GM19397 (cell line): ENCODE measurements around the gene MARS2.
A peak's percentile ranks its signal among the peaks of the same experiment; 100 is the strongest.
"Not testable (repeated sequence)": the region's sequence is repeated elsewhere in the genome, so short reads cannot be mapped to it uniquely, and the experiment has no call there.

Experiments used
- ATAC-seq: cut with Tn5 transposase; IDR thresholded peaks from one replicate; pipeline ENCODE4 v1.9.1; 2021; ENCODE audit warnings: mild to moderate bottlenecking, moderate library complexity; ENCODE audit not compliant: unreplicated experiment

The MARS2 gene

GRCh38 chr2:197705121-197705911 lies at the start of gene MARS2:
TSS of gene MARS2 (plus strand) at chr2:197705369. CDS start at chr2:197705406, 37 bp downstream.
- peak; percentile 90 for ATAC-seq

- no peak for ATAC-seq
Measured at GRCh38 chr2:197657562-197657961, 47.6 kb upstream of the MARS2 start.

GRCh38 chr2:197661626-197662025 lies 43.5 kb upstream of the MARS2 start:
- no peak for ATAC-seq

GRCh38 chr2:197666277-197666676 lies 38.9 kb upstream of the MARS2 start:
- no peak for ATAC-seq

GRCh38 chr2:197668296-197668695 lies 36.9 kb upstream of the MARS2 start:
- no peak for ATAC-seq

GRCh38 chr2:197669077-197669476 lies 36.1 kb upstream of the MARS2 start:
- no peak for ATAC-seq

GRCh38 chr2:197672371-197672893 lies 32.7 kb upstream of the MARS2 start:
- ATAC-seq: no peak

- no peak for ATAC-seq
Measured at GRCh38 chr2:197673106-197673505, 32.1 kb upstream of the MARS2 start.

GRCh38 chr2:197673606-197674005 lies 31.6 kb upstream of the MARS2 start:
- ATAC-seq: no peak

GRCh38 chr2:197674060-197674459 lies 31.1 kb upstream of the MARS2 start:
- no peak for ATAC-seq

GRCh38 chr2:197674591-197674990 lies 30.6 kb upstream of the MARS2 start:
- ATAC-seq: no peak

- ATAC-seq: no peak
Measured at GRCh38 chr2:197675246-197675645, 29.9 kb upstream of the MARS2 start, which contains the start of gene RFTN2. TSS of gene RFTN2 (minus strand) at chr2:197675587. CDS start at chr2:197675458, 129 bp downstream.

- no peak for ATAC-seq
Measured at GRCh38 chr2:197675711-197676188, 29.4 kb upstream of the MARS2 start.

- ATAC-seq: no peak
Measured at GRCh38 chr2:197677056-197677455, 28.1 kb upstream of the MARS2 start.

- no peak for ATAC-seq
Measured at GRCh38 chr2:197677483-197677882, 27.7 kb upstream of the MARS2 start.

- not testable (repeated sequence) for ATAC-seq
Measured at GRCh38 chr2:197695206-197695605, 10.0 kb upstream of the MARS2 start.

- not testable (repeated sequence) for ATAC-seq
Measured at GRCh38 chr2:197695971-197696370, 9.2 kb upstream of the MARS2 start.

GRCh38 chr2:197696571-197696970 lies 8.6 kb upstream of the MARS2 start:
- not testable (repeated sequence) for ATAC-seq

- ATAC-seq: not testable (repeated sequence)
Measured at GRCh38 chr2:197699724-197700123, 5.4 kb upstream of the MARS2 start.

- no peak for ATAC-seq
Measured at GRCh38 chr2:197700960-197701359, 4.2 kb upstream of the MARS2 start.

- peak; percentile 34 for ATAC-seq
Measured at GRCh38 chr2:197704434-197705120, 592 bp upstream of the MARS2 start.
